Measurements from ENCODE around the gene AKAP12. TPM values are rescaled to one million over a fixed set of nuclear protein-coding genes. Genes with fewer than 3 reads are reported as not detected.

The AKAP12 gene
- total and polyA plus RNA-seq, 2 donors (not counting 1 experiment from before 2014, with no cell fraction given), result 0.04 to 0.22 TPM

DNA sequence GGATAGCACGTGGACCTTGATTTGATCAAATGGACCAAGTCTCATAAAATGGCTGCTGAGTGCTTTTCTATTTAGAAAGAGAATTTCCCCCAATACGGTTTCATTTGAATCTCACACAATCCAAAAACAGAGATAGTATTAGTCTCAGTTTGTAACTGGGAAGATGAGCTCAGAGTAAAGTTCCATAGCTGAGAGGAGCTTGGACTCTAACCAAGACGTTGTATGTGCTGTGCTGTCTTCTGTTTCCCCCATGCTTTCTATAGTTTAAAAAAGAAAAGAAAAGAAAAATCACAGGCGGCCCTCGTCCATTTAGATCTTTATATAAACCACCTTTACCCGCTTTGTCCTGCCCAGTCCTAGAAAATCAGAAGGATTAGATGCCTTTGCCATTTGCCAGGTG lies 58.1 kb downstream of the AKAP12 start:
- H2AFZ ChIP-seq (ENCODE audit: insufficient read depth, low read depth, low read length, poor library complexity, severe bottlenecking), result no peak overlapping the region
- TF ChIP-seq, protein P1, sequence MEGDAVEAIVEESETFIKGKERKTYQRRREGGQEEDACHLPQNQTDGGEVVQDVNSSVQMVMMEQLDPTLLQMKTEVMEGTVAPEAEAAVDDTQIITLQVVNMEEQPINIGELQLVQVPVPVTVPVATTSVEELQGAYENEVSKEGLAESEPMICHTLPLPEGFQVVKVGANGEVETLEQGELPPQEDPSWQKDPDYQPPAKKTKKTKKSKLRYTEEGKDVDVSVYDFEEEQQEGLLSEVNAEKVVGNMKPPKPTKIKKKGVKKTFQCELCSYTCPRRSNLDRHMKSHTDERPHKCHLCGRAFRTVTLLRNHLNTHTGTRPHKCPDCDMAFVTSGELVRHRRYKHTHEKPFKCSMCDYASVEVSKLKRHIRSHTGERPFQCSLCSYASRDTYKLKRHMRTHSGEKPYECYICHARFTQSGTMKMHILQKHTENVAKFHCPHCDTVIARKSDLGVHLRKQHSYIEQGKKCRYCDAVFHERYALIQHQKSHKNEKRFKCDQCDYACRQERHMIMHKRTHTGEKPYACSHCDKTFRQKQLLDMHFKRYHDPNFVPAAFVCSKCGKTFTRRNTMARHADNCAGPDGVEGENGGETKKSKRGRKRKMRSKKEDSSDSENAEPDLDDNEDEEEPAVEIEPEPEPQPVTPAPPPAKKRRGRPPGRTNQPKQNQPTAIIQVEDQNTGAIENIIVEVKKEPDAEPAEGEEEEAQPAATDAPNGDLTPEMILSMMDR (IDR thresholded peaks at IDR 0.05), result no peak
- no peak for TF ChIP-seq EZH2 (IDR thresholded peaks at IDR 0.05; ENCODE audit: borderline replicate concordance, insufficient read depth, low read depth, low read length, poor library complexity, severe bottlenecking)
- no peak overlapping the region for H3K4me3 Mint-ChIP-seq
- no peak overlapping the region for H3K27ac ChIP-seq (ENCODE audit: low read length in 2 of 2)
- no peaks in the 10 kb centered on the region for H3K79me2 ChIP-seq (ENCODE audit: control insufficient read depth, insufficient read depth, low read length)
- no peaks in the 10 kb centered on the region for H3K4me1 ChIP-seq (ENCODE audit: control insufficient read depth in 2 of 2, insufficient read depth in 2 of 2, low read length in 2 of 2)
- peaks cover 7% of the 10 kb centered on the region for H3K27me3 Mint-ChIP-seq
- no peak overlapping the region for H3K27ac Mint-ChIP-seq
- intact Hi-C loops (cut with micrococcal nuclease), result no loop called here
- DNase-seq (no peak), ATAC-seq (ENCODE audit: low read depth) (no peak)
- H3K36me3 ChIP-seq (replicated peaks in 1 of 2; ENCODE audit: control extremely low read depth in 1 of 2, control insufficient read depth in 1 of 2, extremely low read depth in 1 of 2, insufficient read depth in 2 of 2, low read length in 1 of 2), result no peaks in the 10 kb centered on the region
- no peak overlapping the region for H3K9ac ChIP-seq (ENCODE audit: low read length)
- ChIA-PET CTCF (no interaction called here), POLR2A (no interaction called here)
- WGBS (ENCODE audit: insufficient coverage), result no CpG with 5 or more reads among the region's 6 CpGs
- H3K9me3 Mint-ChIP-seq (ENCODE audit: insufficient read depth), result no peaks in the 10 kb centered on the region
- H3K9me3 ChIP-seq (ENCODE audit: control extremely low read depth in 1 of 3, control insufficient read depth in 2 of 3, insufficient read depth in 1 of 3, low read length in 2 of 3), result no peaks in the 10 kb centered on the region
- no peak overlapping the region for H3K4me2 ChIP-seq (replicated peaks; ENCODE audit: low read depth, low read length, poor library complexity, severe bottlenecking)
- H3K4me3 ChIP-seq (ENCODE audit: control extremely low read depth in 1 of 5, extremely low read depth in 1 of 5, insufficient read depth in 1 of 5, low read depth in 2 of 5, low read length in 4 of 5), result no peak overlapping the region
- H3K4me1 Mint-ChIP-seq, result no peaks in the 10 kb centered on the region
- no peaks in the 10 kb centered on the region for H4K20me1 ChIP-seq (ENCODE audit: control insufficient read depth, insufficient read depth, low read length, poor library complexity, severe bottlenecking)
- H3K27me3 ChIP-seq (replicated peaks in 1 of 4; ENCODE audit: control extremely low read depth in 1 of 4, control insufficient read depth in 3 of 4, insufficient read depth in 4 of 4, low read length in 3 of 4), result peaks cover 0 to 4% (median 0%) of the 10 kb centered on the region in 4 experiments

DNA sequence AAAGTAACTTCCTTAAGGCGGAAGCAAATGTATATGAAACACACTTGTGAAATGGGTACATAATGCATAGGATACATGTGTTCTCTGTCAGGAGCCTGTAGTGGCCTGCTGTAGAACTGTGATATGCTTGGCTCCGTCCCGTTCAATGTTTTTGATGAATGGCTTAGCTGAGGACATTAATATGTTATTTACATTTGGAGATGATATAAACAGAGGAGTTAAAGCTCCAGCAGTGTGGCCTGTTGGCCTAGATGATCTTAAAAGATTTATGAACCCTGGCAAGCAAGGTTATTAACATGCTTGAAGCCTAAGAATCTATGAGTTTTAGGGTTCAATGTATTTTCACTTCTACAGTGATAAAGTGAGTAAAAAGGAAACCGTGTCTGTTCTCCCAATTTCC lies 59.2 kb downstream of the AKAP12 start:
- no peaks in the 10 kb centered on the region for H3K9me3 ChIP-seq (ENCODE audit: control extremely low read depth in 1 of 3, control insufficient read depth in 2 of 3, insufficient read depth in 1 of 3, low read length in 2 of 3)
- Mint-ChIP-seq H3K9me3 (ENCODE audit: insufficient read depth) (no peaks in the 10 kb centered on the region), H3K27me3 (peaks cover 3% of the 10 kb centered on the region), H3K27ac (no peak overlapping the region), H3K4me1 (no peaks in the 10 kb centered on the region), H3K4me3 (no peak overlapping the region)
- no peaks in the 10 kb centered on the region for H4K20me1 ChIP-seq (ENCODE audit: control insufficient read depth, insufficient read depth, low read length, poor library complexity, severe bottlenecking)
- WGBS (ENCODE audit: insufficient coverage), result 100% methylated on average over 3 of the region's 4 CpGs
- H3K36me3 ChIP-seq (replicated peaks in 1 of 2; ENCODE audit: control extremely low read depth in 1 of 2, control insufficient read depth in 1 of 2, extremely low read depth in 1 of 2, insufficient read depth in 2 of 2, low read length in 1 of 2), result no peaks in the 10 kb centered on the region
- intact Hi-C loops (cut with micrococcal nuclease), result no loop called here
- no peaks in the 10 kb centered on the region for H3K4me1 ChIP-seq (ENCODE audit: control insufficient read depth in 2 of 2, insufficient read depth in 2 of 2, low read length in 2 of 2)
- ChIA-PET CTCF (interaction anchor here (1.5 kb wide), 1 partner anchor 26 kb away, joined by 3 read pairs; no protein-coding TSS in a partner anchor), POLR2A (no interaction called here)
- H3K27ac ChIP-seq (ENCODE audit: low read length in 2 of 2), result no peak overlapping the region
- no peak overlapping the region for H3K4me2 ChIP-seq (replicated peaks; ENCODE audit: low read depth, low read length, poor library complexity, severe bottlenecking)
- H3K79me2 ChIP-seq (ENCODE audit: control insufficient read depth, insufficient read depth, low read length), result no peaks in the 10 kb centered on the region
- peaks cover 0 to 4% (median 0%) of the 10 kb centered on the region in 4 experiments for H3K27me3 ChIP-seq (replicated peaks in 1 of 4; ENCODE audit: control extremely low read depth in 1 of 4, control insufficient read depth in 3 of 4, insufficient read depth in 4 of 4, low read length in 3 of 4)
- DNase-seq (no peak), ATAC-seq (ENCODE audit: low read depth) (no peak)
- no peak overlapping the region for H3K9ac ChIP-seq (ENCODE audit: low read length)
- TF ChIP-seq, protein P1 (IDR thresholded peaks at IDR 0.05), result no peak
- no peak for TF ChIP-seq EZH2 (IDR thresholded peaks at IDR 0.05; ENCODE audit: borderline replicate concordance, insufficient read depth, low read depth, low read length, poor library complexity, severe bottlenecking)
- no peak overlapping the region for H2AFZ ChIP-seq (ENCODE audit: insufficient read depth, low read depth, low read length, poor library complexity, severe bottlenecking)
- H3K4me3 ChIP-seq (ENCODE audit: control extremely low read depth in 1 of 5, extremely low read depth in 1 of 5, insufficient read depth in 1 of 5, low read depth in 2 of 5, low read length in 4 of 5), result no peak overlapping the region

Data from B cell (primary cell).